ENCODE data around the gene RAB11FIP2.

DNA sequence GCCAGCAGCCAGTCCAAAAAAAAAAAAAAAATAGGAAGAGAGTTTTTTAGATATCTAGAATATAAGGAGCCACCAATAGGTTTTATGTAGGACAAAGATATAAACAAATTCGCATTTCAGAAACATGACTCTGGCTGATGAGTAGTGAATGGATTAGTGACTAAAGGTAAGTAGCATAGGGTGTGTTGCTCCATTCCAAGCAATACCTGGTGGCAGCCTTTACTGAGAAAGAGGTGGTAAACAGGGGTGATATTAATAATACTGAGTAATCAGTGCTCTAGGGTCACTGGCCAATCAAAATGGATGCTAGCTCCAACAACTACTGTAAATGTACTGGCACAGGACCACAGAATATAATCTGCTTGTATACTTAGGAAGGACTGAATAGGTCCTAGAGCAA, 45.5 kb upstream of the RAB11FIP2 start:
- TF ChIP-seq, protein P1, sequence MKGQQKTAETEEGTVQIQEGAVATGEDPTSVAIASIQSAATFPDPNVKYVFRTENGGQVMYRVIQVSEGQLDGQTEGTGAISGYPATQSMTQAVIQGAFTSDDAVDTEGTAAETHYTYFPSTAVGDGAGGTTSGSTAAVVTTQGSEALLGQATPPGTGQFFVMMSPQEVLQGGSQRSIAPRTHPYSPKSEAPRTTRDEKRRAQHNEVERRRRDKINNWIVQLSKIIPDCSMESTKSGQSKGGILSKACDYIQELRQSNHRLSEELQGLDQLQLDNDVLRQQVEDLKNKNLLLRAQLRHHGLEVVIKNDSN (IDR thresholded peaks at IDR 0.05) = no peak
- TF ChIP-seq TAF1 (IDR thresholded peaks at IDR 0.05; ENCODE audit: low read depth) (no peak), EGR1 (IDR thresholded peaks at IDR 0.05) (no peak), RAD21 (IDR thresholded peaks at IDR 0.05; ENCODE audit: low read depth) (no peak), ZBTB7A (IDR thresholded peaks at IDR 0.05; ENCODE audit: low read depth) (no peak), TEAD4 (IDR thresholded peaks at IDR 0.05) (no peak), CREB1 (IDR thresholded peaks at IDR 0.05; ENCODE audit: low read depth) (no peak), EP300 (IDR thresholded peaks at IDR 0.05; ENCODE audit: borderline replicate concordance) (no peak), CEBPB (IDR thresholded peaks at IDR 0.05) (no peak), FOXM1 (IDR thresholded peaks at IDR 0.05; ENCODE audit: borderline replicate concordance, low read depth) (no peak), TCF12 (IDR thresholded peaks at IDR 0.05; ENCODE audit: low read depth) (no peak), YY1 (IDR thresholded peaks at IDR 0.05; ENCODE audit: low read depth) (no peak)
- TF ChIP-seq, protein P2, sequence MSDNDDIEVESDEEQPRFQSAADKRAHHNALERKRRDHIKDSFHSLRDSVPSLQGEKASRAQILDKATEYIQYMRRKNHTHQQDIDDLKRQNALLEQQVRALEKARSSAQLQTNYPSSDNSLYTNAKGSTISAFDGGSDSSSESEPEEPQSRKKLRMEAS (IDR thresholded peaks at IDR 0.05) = no peak
- TF ChIP-seq, protein P3, sequence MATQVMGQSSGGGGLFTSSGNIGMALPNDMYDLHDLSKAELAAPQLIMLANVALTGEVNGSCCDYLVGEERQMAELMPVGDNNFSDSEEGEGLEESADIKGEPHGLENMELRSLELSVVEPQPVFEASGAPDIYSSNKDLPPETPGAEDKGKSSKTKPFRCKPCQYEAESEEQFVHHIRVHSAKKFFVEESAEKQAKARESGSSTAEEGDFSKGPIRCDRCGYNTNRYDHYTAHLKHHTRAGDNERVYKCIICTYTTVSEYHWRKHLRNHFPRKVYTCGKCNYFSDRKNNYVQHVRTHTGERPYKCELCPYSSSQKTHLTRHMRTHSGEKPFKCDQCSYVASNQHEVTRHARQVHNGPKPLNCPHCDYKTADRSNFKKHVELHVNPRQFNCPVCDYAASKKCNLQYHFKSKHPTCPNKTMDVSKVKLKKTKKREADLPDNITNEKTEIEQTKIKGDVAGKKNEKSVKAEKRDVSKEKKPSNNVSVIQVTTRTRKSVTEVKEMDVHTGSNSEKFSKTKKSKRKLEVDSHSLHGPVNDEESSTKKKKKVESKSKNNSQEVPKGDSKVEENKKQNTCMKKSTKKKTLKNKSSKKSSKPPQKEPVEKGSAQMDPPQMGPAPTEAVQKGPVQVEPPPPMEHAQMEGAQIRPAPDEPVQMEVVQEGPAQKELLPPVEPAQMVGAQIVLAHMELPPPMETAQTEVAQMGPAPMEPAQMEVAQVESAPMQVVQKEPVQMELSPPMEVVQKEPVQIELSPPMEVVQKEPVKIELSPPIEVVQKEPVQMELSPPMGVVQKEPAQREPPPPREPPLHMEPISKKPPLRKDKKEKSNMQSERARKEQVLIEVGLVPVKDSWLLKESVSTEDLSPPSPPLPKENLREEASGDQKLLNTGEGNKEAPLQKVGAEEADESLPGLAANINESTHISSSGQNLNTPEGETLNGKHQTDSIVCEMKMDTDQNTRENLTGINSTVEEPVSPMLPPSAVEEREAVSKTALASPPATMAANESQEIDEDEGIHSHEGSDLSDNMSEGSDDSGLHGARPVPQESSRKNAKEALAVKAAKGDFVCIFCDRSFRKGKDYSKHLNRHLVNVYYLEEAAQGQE (IDR thresholded peaks at IDR 0.05; ENCODE audit: low read depth) = no peak

Measured in Ishikawa (cell line).